H9 (cell line): ENCODE measurements around the gene DNAJC1. TPM values are rescaled to one million over a fixed set of nuclear protein-coding genes. Genes with fewer than 3 reads are reported as not detected.
A peak's percentile ranks its signal among the peaks of the same experiment; 100 is the strongest.

Experiments
- DNase-seq: peaks from one replicate; pipeline ENCODE4 v3.0.0-alpha.2; 2017
- H2AFZ ChIP-seq: one replicate; pipeline ENCODE4 v1.6.1; 2013; ENCODE audit warnings: mild to moderate bottlenecking, low read length, control low read depth, moderate library complexity
- H2AK5ac ChIP-seq: 2 replicates; pipeline ENCODE4 v1.6.1; 2013; ENCODE audit warnings: low read length, control low read depth, mixed read lengths; ENCODE audit not compliant: insufficient read length
- H2BK120ac ChIP-seq: one replicate; pipeline ENCODE4 v1.6.1; 2013; ENCODE audit warnings: low read depth, mild to moderate bottlenecking, low read length, control low read depth, inconsistent platforms; ENCODE audit not compliant: poor library complexity, severe bottlenecking
- H2BK12ac ChIP-seq: 2 replicates; pipeline ENCODE4 v1.6.1; 2013; ENCODE audit warnings: low read length, control low read depth, mixed read lengths, low read depth; ENCODE audit not compliant: insufficient read length
- H2BK15ac ChIP-seq: 2 replicates; pipeline ENCODE4 v1.6.1; 2013; ENCODE audit warnings: low read depth, low read length, control low read depth
- H2BK20ac ChIP-seq: one replicate; pipeline ENCODE4 v1.6.1; 2013; ENCODE audit warnings: low read depth, mild to moderate bottlenecking, low read length, control low read depth, inconsistent platforms; ENCODE audit not compliant: poor library complexity, severe bottlenecking
- H2BK5ac ChIP-seq: 2 replicates; pipeline ENCODE4 v1.6.1; 2013; ENCODE audit warnings: low read length, control low read depth, mixed read lengths; ENCODE audit not compliant: insufficient read length
- H3K14ac ChIP-seq: 2 replicates; pipeline ENCODE4 v1.6.1; 2013; ENCODE audit warnings: low read length, control low read depth; ENCODE audit not compliant: insufficient read depth
- H3K18ac ChIP-seq: 2 replicates; pipeline ENCODE4 v1.6.1; 2013; ENCODE audit warnings: low read depth, mild to moderate bottlenecking, mixed read lengths, low read length, control low read depth; ENCODE audit not compliant: insufficient read length
- H3K23ac ChIP-seq: 2 replicates; pipeline ENCODE4 v1.6.1; 2013; ENCODE audit warnings: low read length, control low read depth, mixed read lengths, low read depth; ENCODE audit not compliant: insufficient read length
- H3K23me2 ChIP-seq: 2 replicates; pipeline ENCODE4 v1.6.1; 2013; ENCODE audit warnings: low read depth, mild to moderate bottlenecking, mixed read lengths, low read length, control low read depth; ENCODE audit not compliant: insufficient read length, poor library complexity, severe bottlenecking
- H3K27ac ChIP-seq: 2 replicates; pipeline ENCODE4 v1.5.1; 2013; ENCODE audit warnings: low read length, control low read depth, mixed read lengths, low read depth; ENCODE audit not compliant: insufficient read length
- H3K27me3 ChIP-seq: 2 replicates; pipeline ENCODE4 v1.6.1; 2013; ENCODE audit warnings: low read length, control low read depth, inconsistent platforms; ENCODE audit not compliant: insufficient read depth
- H3K4ac ChIP-seq: 2 replicates; pipeline ENCODE4 v1.6.1; 2013; ENCODE audit warnings: low read depth, mild to moderate bottlenecking, control low read depth, inconsistent platforms, low read length, moderate library complexity
- H3K4me1 ChIP-seq: 2 replicates; pipeline ENCODE4 v1.6.1; 2013; ENCODE audit warnings: low read length, control low read depth, inconsistent platforms; ENCODE audit not compliant: insufficient read depth
- H3K4me2 ChIP-seq: 2 replicates; pipeline ENCODE4 v1.6.1; 2013; ENCODE audit warnings: low read length, control low read depth, mixed read lengths; ENCODE audit not compliant: insufficient read length, insufficient read depth
- H3K56ac ChIP-seq: 2 replicates; pipeline ENCODE4 v1.6.1; 2013; ENCODE audit warnings: low read depth, mild to moderate bottlenecking, mixed read lengths, low read length, control low read depth; ENCODE audit not compliant: insufficient read length
- H3K79me1 ChIP-seq: 2 replicates; pipeline ENCODE4 v1.6.1; 2013; ENCODE audit warnings: low read depth, mild to moderate bottlenecking, moderate library complexity, low read length, control low read depth, inconsistent platforms; ENCODE audit not compliant: insufficient read depth, poor library complexity, severe bottlenecking
- H3K79me2 ChIP-seq: 2 replicates; pipeline ENCODE4 v1.6.1; 2013; ENCODE audit warnings: low read length, control low read depth, inconsistent platforms; ENCODE audit not compliant: insufficient read depth
- H3K9ac ChIP-seq: 2 replicates; pipeline ENCODE4 v1.6.1; 2013; ENCODE audit warnings: low read length, control low read depth, mixed read lengths; ENCODE audit not compliant: insufficient read length; ENCODE audit errors: extremely low read depth
- H3K9me3 ChIP-seq: one replicate; pipeline ENCODE4 v1.6.1; 2013; ENCODE audit warnings: low read depth, low read length, inconsistent platforms; ENCODE audit not compliant: control insufficient read depth
- H3T11ph ChIP-seq: one replicate; pipeline ENCODE4 v1.6.1; 2013; ENCODE audit warnings: mild to moderate bottlenecking, low read length, control low read depth, inconsistent platforms
- H4K20me1 ChIP-seq: one replicate; pipeline ENCODE4 v1.6.1; 2013; ENCODE audit not compliant: control insufficient read depth, insufficient read length, insufficient read depth
- H4K5ac ChIP-seq: 2 replicates; pipeline ENCODE4 v1.6.1; 2013; ENCODE audit warnings: low read depth, mild to moderate bottlenecking, mixed read lengths, low read length, control low read depth; ENCODE audit not compliant: insufficient read length
- H4K8ac ChIP-seq: replicated peaks from 2 replicates; pipeline ENCODE4 v1.6.1; 2013; ENCODE audit warnings: low read length, control low read depth, mixed read lengths, low read depth; ENCODE audit not compliant: insufficient read length
- H4K91ac ChIP-seq: 2 replicates; pipeline ENCODE4 v1.6.1; 2013; ENCODE audit warnings: low read depth, mild to moderate bottlenecking, moderate library complexity, mixed read lengths, low read length, control low read depth; ENCODE audit not compliant: insufficient read length
- H3K27ac Mint-ChIP-seq, 3 experiments: 2 replicates in 2 of 3; 3 replicates in 1 of 3; pipeline ENCODE4 v1.8.0; 2020 to 2021; ENCODE audit warnings: mixed read lengths in 3 of 3, mild to moderate bottlenecking in 1 of 3, moderate library complexity in 1 of 3
- H3K27me3 Mint-ChIP-seq: 2 replicates; pipeline ENCODE4 v1.8.0; 2021; ENCODE audit warnings: low read depth, mild to moderate bottlenecking, moderate library complexity, mixed read lengths
- H3K36me3 Mint-ChIP-seq, 3 experiments: 2 replicates in 2 of 3; 3 replicates in 1 of 3; pipeline ENCODE4 v1.8.0; 2020 to 2021; ENCODE audit warnings: low read depth in 3 of 3, mixed read lengths in 3 of 3; ENCODE audit not compliant: insufficient read depth in 1 of 3
- H3K4me1 Mint-ChIP-seq, 2 experiments: 2 replicates each; pipeline ENCODE4 v1.8.0; 2020; ENCODE audit warnings: mixed read lengths in 2 of 2
- H3K4me3 Mint-ChIP-seq, 2 experiments: 2 replicates in 1 of 2; 3 replicates in 1 of 2; pipeline ENCODE4 v1.8.0; 2020 to 2021; ENCODE audit warnings: mild to moderate bottlenecking in 2 of 2, mixed read lengths in 2 of 2, moderate library complexity in 1 of 2
- H3K9me3 Mint-ChIP-seq, 2 experiments: 2 replicates in 1 of 2; 3 replicates in 1 of 2; pipeline ENCODE4 v1.8.0; 2020; ENCODE audit warnings: mild to moderate bottlenecking in 2 of 2, mixed read lengths in 2 of 2, moderate library complexity in 1 of 2
- CTCF ChIP-seq: fragments of 200-600 bp; sonication (generic); conservative IDR thresholded peaks from 3 replicates; pipeline ENCODE4 v1.8.0; 2021; ENCODE audit warnings: antibody characterized with exemption, mild to moderate bottlenecking
- WGBS: extraction: QIAGEN DNeasy Blood & Tissue Kit; methylation state at CpG from one replicate; pipeline ENCODE4 v1.1.7; 2013; ENCODE audit warnings: missing lambda C conversion rate, low lambda C conversion rate, mixed read lengths; ENCODE audit not compliant: insufficient read length; ENCODE audit errors: extremely low coverage; 5-methylcytosine and 5-hydroxymethylcytosine counted together
- total RNA-seq: library from RNA; stranded (reverse); gene quantifications from 2 replicates; pipeline ENCODE4 v1.2.1, GENCODE V29; 2021

DNAJC1 gene
- total RNA-seq, 1 experiment from 2014 or later = 11.2 TPM

- no peak overlapping the region for H3K56ac ChIP-seq
- no peak overlapping the region for H3K18ac ChIP-seq
- H2BK5ac ChIP-seq = no peak overlapping the region
- Mint-ChIP-seq H3K27ac (0 out of 7 replicates have a peak overlapping the region, but pooled peaks of 1 of the 3 experiments have one; percentile 30), H3K4me3 (no peak overlapping the region), H3K27me3 (no peaks in the 10 kb centered on the region), H3K4me1 (peaks cover 4% of the 10 kb centered on the region in 2 experiments; a peak in 2 of 4 replicates), H3K9me3 (peaks cover 12 to 13% of the 10 kb centered on the region in 2 experiments; a peak in 4 of 5 replicates), H3K36me3 (peaks cover 5 to 25% (median 12%) of the 10 kb centered on the region in 3 experiments; a peak in 6 of 7 replicates)
- H3K4me2 ChIP-seq = no peak overlapping the region
- no peak overlapping the region for H2BK120ac ChIP-seq
- no peak overlapping the region for H2BK20ac ChIP-seq
- no peaks in the 10 kb centered on the region for H3K9me3 ChIP-seq
- no peak overlapping the region for H2AFZ ChIP-seq
- H3K23me2 ChIP-seq = no peaks in the 10 kb centered on the region
- H3K9ac ChIP-seq = no peak overlapping the region
- WGBS = no CpG with 5 or more reads among the region's 1 CpG
- no peak overlapping the region for H4K91ac ChIP-seq
- H2BK12ac ChIP-seq = no peak overlapping the region
- H3K27me3 ChIP-seq = no peaks in the 10 kb centered on the region
- no peak overlapping the region for H3K14ac ChIP-seq
- H3K79me2 ChIP-seq = no peaks in the 10 kb centered on the region
- H2AK5ac ChIP-seq = no peak overlapping the region
- H3K79me1 ChIP-seq = no peaks in the 10 kb centered on the region
- no peaks in the 10 kb centered on the region for H4K20me1 ChIP-seq
- no peak overlapping the region for H3K4ac ChIP-seq
- no peak for DNase-seq
- H3T11ph ChIP-seq = no peak overlapping the region
- no peak overlapping the region for H4K5ac ChIP-seq
- H3K23ac ChIP-seq = no peak overlapping the region
- no peak overlapping the region for H4K8ac ChIP-seq
- no peak overlapping the region for H3K27ac ChIP-seq
- H3K4me1 ChIP-seq = no peaks in the 10 kb centered on the region; the same call in 1 of the 2 replicates
- TF ChIP-seq CTCF = no peak
- H2BK15ac ChIP-seq = no peak overlapping the region
These were observed 107.6 kb downstream of the DNAJC1 start for GRCh38 chr10:21895932-21896331.
